ENCODE results near the gene SSTR4.

GRCh38 chr20:23086056-23086566 lies 51.0 kb downstream of the SSTR4 start, which contains the start of gene CD93:
- TF ChIP-seq CTCF (IDR thresholded peaks at IDR 0.05; ENCODE audit: insufficient read depth, low read length, poor library complexity, severe bottlenecking) (no peak), EZH2phosphoT487 (conservative IDR thresholded peaks at IDR 0.05; ENCODE audit: low read length) (no peak)

Data from SU-DHL-6 (cell line).